Osteocyte (in vitro differentiated cells): Measurements from ENCODE around the gene ZFP36L1. TPM values are rescaled to one million over a fixed set of nuclear protein-coding genes. Genes with fewer than 3 reads are reported as not detected.

Experiments
- DNase-seq: peaks from one replicate; pipeline ENCODE4 v3.0.0; 2021; ENCODE audit warnings: mixed read lengths; ENCODE audit not compliant: unreplicated experiment; ENCODE audit errors: extremely low spot score
- H3K27ac Mint-ChIP-seq: one replicate; pipeline ENCODE4 v1.8.0; 2021; ENCODE audit warnings: mild to moderate bottlenecking, mixed read lengths; ENCODE audit not compliant: unreplicated experiment
- H3K27me3 Mint-ChIP-seq: one replicate; pipeline ENCODE4 v1.8.0; 2021; ENCODE audit warnings: mixed read lengths; ENCODE audit not compliant: unreplicated experiment
- H3K36me3 Mint-ChIP-seq: one replicate; pipeline ENCODE4 v1.8.0; 2021; ENCODE audit warnings: mixed read lengths; ENCODE audit not compliant: unreplicated experiment
- H3K4me1 Mint-ChIP-seq: one replicate; pipeline ENCODE4 v1.8.0; 2021; ENCODE audit warnings: mixed read lengths; ENCODE audit not compliant: unreplicated experiment
- H3K4me3 Mint-ChIP-seq: one replicate; pipeline ENCODE4 v1.8.0; 2021; ENCODE audit warnings: mild to moderate bottlenecking, moderate library complexity, mixed read lengths; ENCODE audit not compliant: unreplicated experiment
- H3K9me3 Mint-ChIP-seq: one replicate; pipeline ENCODE4 v1.8.0; 2021; ENCODE audit warnings: mixed read lengths; ENCODE audit not compliant: unreplicated experiment
- total RNA-seq: library from RNA; stranded (reverse); gene quantifications from 2 replicates; pipeline ENCODE4 v1.2.1, GENCODE V29; 2021
- TF ChIP-seq, protein P1 (sequence below): fragments of 200-600 bp; sonication (generic); IDR thresholded peaks from 2 replicates; pipeline ENCODE4 v1.5.0; 2021; ENCODE audit warnings: antibody characterized with exemption, mild to moderate bottlenecking, moderate library complexity

Gene ZFP36L1
- total RNA-seq, 1 donor from 2014 or later = 352 TPM

DNA sequence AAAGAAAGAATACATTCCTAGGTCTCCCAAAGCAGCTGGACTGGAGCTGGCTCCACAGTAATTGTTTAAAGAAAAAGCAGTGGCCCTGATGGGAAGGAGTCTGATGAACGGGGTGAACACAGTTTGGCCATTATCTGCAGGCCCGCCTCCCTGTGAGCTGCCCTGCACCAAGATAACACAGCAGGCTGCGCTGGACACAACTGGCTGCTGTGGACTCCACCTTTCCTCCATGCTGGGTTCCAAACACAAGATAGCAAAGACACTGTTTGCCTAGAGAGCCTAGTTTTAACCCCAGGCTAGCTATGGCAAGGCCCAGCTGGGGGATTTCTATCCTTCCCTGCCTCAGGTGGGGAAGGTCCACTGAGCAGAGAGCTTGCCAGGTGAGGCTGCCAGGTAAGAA is 34.6 kb downstream of the ZFP36L1 start:
- H3K36me3 Mint-ChIP-seq = no peaks in the 10 kb centered on the region
- H3K27ac Mint-ChIP-seq = no peak overlapping the region
- TF ChIP-seq, protein P1, sequence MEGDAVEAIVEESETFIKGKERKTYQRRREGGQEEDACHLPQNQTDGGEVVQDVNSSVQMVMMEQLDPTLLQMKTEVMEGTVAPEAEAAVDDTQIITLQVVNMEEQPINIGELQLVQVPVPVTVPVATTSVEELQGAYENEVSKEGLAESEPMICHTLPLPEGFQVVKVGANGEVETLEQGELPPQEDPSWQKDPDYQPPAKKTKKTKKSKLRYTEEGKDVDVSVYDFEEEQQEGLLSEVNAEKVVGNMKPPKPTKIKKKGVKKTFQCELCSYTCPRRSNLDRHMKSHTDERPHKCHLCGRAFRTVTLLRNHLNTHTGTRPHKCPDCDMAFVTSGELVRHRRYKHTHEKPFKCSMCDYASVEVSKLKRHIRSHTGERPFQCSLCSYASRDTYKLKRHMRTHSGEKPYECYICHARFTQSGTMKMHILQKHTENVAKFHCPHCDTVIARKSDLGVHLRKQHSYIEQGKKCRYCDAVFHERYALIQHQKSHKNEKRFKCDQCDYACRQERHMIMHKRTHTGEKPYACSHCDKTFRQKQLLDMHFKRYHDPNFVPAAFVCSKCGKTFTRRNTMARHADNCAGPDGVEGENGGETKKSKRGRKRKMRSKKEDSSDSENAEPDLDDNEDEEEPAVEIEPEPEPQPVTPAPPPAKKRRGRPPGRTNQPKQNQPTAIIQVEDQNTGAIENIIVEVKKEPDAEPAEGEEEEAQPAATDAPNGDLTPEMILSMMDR = no peak
- DNase-seq = no peak
- H3K4me1 Mint-ChIP-seq = peaks cover 18% of the 10 kb centered on the region
- H3K9me3 Mint-ChIP-seq = no peaks in the 10 kb centered on the region
- no peak overlapping the region for H3K4me3 Mint-ChIP-seq
- no peaks in the 10 kb centered on the region for H3K27me3 Mint-ChIP-seq

DNA sequence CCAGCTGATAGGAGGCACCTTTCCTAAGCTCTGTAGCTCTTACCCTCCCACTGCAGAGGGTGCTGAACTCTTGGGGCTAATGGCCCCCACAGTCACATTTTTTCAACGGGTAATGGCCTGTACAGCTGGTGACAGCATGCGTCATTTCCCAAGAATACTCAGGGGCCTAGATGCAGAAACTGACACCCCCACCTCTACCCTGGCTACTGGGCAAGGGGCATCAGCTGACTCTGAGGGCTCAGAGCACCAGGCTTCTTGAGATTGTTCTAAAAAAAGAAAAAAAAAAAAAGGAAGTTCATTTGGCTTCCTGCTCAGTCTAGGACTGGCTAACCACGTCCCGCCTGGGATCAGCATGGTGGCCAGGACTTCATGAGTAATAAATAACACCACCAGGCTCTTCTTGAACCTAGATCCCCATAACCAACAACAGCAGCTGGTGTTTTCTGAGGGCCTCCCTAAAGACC is 35.2 kb downstream of the ZFP36L1 start:
- Mint-ChIP-seq H3K4me3 (no peak overlapping the region), H3K4me1 (peaks cover 22% of the 10 kb centered on the region), H3K9me3 (no peaks in the 10 kb centered on the region), H3K27me3 (no peaks in the 10 kb centered on the region), H3K36me3 (no peaks in the 10 kb centered on the region), H3K27ac (no peak overlapping the region)
- TF ChIP-seq, protein P1 = no peak
- DNase-seq = no peak

DNA sequence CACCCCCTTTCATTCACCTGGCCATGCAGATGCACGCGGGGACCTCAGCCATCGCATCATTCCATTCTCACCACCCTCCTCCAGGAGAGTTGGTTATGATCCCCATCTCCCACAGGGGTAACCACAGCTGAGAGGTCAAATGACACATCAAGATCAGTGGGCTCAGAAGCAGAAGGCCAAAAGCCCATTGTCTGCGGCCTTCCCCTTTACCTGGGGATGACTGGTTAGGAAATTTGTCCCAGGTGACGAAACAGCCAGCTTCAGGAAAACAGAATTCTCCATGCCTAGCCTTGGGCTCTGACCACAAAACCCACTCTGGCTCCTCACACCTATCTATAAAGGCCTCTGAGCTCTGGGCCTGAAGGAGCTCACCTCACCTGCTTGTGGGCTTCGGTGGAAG is 36.1 kb downstream of the ZFP36L1 start:
- TF ChIP-seq, protein P1 = no peak
- Mint-ChIP-seq H3K27ac (no peak overlapping the region), H3K27me3 (no peaks in the 10 kb centered on the region), H3K9me3 (no peaks in the 10 kb centered on the region), H3K4me1 (peaks cover 23% of the 10 kb centered on the region), H3K4me3 (no peak overlapping the region), H3K36me3 (no peaks in the 10 kb centered on the region)
- no peak for DNase-seq

DNA sequence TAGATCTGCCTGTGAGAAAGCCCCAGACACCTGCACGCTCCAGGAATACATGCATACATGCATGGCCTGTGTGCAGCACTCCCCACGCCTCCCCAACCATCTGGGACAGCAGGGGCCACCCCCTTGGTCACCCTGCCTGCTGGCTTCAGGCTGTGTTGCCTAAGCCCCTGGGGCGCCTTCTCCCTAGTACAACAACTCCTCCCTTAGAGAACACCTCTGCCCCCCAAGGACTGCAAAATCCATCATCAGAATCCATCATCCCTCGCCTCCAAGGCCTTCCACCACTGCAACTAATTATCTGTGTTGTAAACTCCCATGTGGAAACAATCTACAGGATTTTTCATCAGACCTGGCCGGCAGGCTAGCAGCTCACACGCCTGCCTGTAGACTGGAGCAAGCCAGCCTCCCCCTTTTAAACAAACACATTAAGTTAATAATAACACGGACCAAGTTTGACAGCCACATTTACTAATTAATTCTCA is 36.8 kb downstream of the ZFP36L1 start:
- H3K9me3 Mint-ChIP-seq = no peaks in the 10 kb centered on the region
- no peaks in the 10 kb centered on the region for H3K36me3 Mint-ChIP-seq
- no peaks in the 10 kb centered on the region for H3K27me3 Mint-ChIP-seq
- no peak overlapping the region for H3K27ac Mint-ChIP-seq
- DNase-seq = no peak
- TF ChIP-seq, protein P1 = no peak
- no peak overlapping the region for H3K4me3 Mint-ChIP-seq
- H3K4me1 Mint-ChIP-seq = peaks cover 23% of the 10 kb centered on the region

DNA sequence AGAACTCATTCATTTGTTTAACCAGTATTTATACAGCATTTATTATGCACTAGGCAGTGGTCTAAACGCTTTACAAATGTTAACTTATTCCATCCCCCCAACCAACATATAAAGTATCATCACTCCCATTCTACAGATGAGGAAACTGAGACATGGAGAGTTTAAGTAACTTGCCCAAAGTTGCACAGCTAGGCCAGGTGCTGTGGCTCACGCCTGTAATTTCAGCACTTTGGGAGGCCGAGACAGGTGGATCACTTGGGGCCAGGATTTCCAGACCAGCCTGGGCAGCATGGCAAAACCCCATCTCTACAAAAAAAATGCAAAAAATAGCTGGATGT is 37.9 kb downstream of the ZFP36L1 start:
- TF ChIP-seq, protein P1 = no peak
- Mint-ChIP-seq H3K4me3 (no peak overlapping the region), H3K36me3 (no peaks in the 10 kb centered on the region), H3K4me1 (peaks cover 23% of the 10 kb centered on the region), H3K9me3 (no peaks in the 10 kb centered on the region), H3K27me3 (no peaks in the 10 kb centered on the region), H3K27ac (no peak overlapping the region)
- DNase-seq = no peak
